NCI-H1694 (cell line): Measurements from ENCODE around the gene SNHG17.

Source experiments
- DNase-seq: peaks from one replicate; lab custom pipeline; 2025; lab: John Stamatoyannopoulos, UW

SNHG17 gene

DNA sequence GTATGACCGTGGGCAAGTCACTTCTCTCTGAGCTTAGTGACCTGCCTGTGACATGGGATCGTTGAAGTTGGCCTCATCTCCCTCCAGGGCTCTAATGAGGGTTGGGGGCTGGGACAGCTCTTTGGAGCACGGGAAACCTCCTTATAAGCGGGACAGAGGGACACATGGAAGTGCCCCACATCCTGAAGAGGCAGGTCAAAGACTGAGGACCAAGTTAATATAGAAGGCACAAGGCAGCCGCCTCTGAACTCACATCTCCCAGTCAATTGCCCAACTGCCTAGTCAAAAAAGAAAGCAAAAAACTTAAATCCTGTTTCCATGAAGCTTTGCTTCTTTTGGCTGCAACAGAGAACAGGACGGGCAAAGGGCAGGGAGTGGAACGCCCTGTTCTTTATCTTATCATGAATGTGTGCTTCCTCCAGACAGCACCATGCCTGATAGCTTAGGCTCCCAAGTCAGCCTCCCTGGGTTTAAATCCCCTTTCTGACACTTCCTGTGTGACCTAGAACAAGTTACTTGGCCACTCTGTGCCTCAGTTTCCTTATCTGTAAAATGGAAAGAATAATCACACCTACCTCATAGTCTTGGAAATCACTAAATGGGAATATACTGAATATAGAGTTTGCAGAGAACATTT, 61.8 kb downstream of the SNHG17 start:
- no peak for DNase-seq

DNA sequence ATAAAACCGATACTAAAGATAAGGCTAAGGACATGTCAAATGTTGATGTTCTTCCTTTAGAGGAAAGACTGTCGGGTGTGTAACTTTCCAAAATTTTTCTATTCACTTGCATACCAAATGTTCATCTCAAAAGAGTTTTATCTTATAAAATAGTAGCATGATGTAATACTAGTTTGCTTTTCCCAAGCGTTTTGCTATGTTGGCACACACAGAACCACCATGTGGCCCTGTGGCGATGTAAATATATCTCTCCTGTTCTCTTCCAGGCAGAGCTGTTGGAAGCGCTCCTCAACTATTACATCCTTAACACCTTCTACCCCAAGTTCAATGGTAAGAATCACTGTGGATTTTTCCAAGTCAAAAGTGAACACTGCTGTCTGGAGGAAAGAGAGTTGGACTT, 62.3 kb downstream of the SNHG17 start:
- no peak for DNase-seq
